Measurements from ENCODE around the gene ZNF350.

The ZNF350 gene

GRCh38 chr19:51944798-51945552 lies 41.7 kb downstream of the ZNF350 start:
- TF ChIP-seq FOXP2 (optimal IDR thresholded peaks at IDR 0.05; ENCODE audit: borderline replicate concordance, extremely low read depth, extremely low read length, insufficient read depth) (no peak), SIN3A (IDR thresholded peaks at IDR 0.05; ENCODE audit: borderline replicate concordance, insufficient read depth, low read length) (no peak), REST (IDR thresholded peaks at IDR 0.05; ENCODE audit: insufficient read depth in 1 of 2, low read depth in 2 of 2, low read length in 2 of 2) (no peak), POLR2AphosphoS5 (IDR thresholded peaks at IDR 0.05; ENCODE audit: low read depth, low read length) (no peak), TAF1 (IDR thresholded peaks at IDR 0.05; ENCODE audit: borderline replicate concordance, insufficient read depth, low read length) (no peak)

GRCh38 chr19:51938936-51939335 lies 47.7 kb downstream of the ZNF350 start:
- TF ChIP-seq SIN3A (IDR thresholded peaks at IDR 0.05; ENCODE audit: borderline replicate concordance, insufficient read depth, low read length) (no peak), REST (IDR thresholded peaks at IDR 0.05; ENCODE audit: insufficient read depth in 1 of 2, low read depth in 2 of 2, low read length in 2 of 2) (no peak), TAF1 (IDR thresholded peaks at IDR 0.05; ENCODE audit: borderline replicate concordance, insufficient read depth, low read length) (no peak), FOXP2 (optimal IDR thresholded peaks at IDR 0.05; ENCODE audit: borderline replicate concordance, extremely low read depth, extremely low read length, insufficient read depth) (no peak), POLR2AphosphoS5 (IDR thresholded peaks at IDR 0.05; ENCODE audit: low read depth, low read length) (no peak)

GRCh38 chr19:51931921-51932320 lies 54.7 kb downstream of the ZNF350 start:
- TF ChIP-seq REST (IDR thresholded peaks at IDR 0.05; ENCODE audit: insufficient read depth in 1 of 2, low read depth in 2 of 2, low read length in 2 of 2): no peak
- no peak for TF ChIP-seq FOXP2 (optimal IDR thresholded peaks at IDR 0.05; ENCODE audit: borderline replicate concordance, extremely low read depth, extremely low read length, insufficient read depth)
- TF ChIP-seq SIN3A (IDR thresholded peaks at IDR 0.05; ENCODE audit: borderline replicate concordance, insufficient read depth, low read length): no peak
- TF ChIP-seq TAF1 (IDR thresholded peaks at IDR 0.05; ENCODE audit: borderline replicate concordance, insufficient read depth, low read length): no peak

GRCh38 chr19:51927859-51928258 lies 58.8 kb downstream of the ZNF350 start:
- TF ChIP-seq TAF1 (IDR thresholded peaks at IDR 0.05; ENCODE audit: borderline replicate concordance, insufficient read depth, low read length) (no peak), SIN3A (IDR thresholded peaks at IDR 0.05; ENCODE audit: borderline replicate concordance, insufficient read depth, low read length) (no peak), FOXP2 (optimal IDR thresholded peaks at IDR 0.05; ENCODE audit: borderline replicate concordance, extremely low read depth, extremely low read length, insufficient read depth) (no peak), REST (IDR thresholded peaks at IDR 0.05; ENCODE audit: insufficient read depth in 1 of 2, low read depth in 2 of 2, low read length in 2 of 2) (no peak)
